Measurements from ENCODE around the gene IGLON5. TPM values are rescaled to one million over a fixed set of nuclear protein-coding genes. Genes with fewer than 3 reads are reported as not detected.

IGLON5 gene
- polyA plus RNA-seq, 1 donor = 0.10 TPM

DNA sequence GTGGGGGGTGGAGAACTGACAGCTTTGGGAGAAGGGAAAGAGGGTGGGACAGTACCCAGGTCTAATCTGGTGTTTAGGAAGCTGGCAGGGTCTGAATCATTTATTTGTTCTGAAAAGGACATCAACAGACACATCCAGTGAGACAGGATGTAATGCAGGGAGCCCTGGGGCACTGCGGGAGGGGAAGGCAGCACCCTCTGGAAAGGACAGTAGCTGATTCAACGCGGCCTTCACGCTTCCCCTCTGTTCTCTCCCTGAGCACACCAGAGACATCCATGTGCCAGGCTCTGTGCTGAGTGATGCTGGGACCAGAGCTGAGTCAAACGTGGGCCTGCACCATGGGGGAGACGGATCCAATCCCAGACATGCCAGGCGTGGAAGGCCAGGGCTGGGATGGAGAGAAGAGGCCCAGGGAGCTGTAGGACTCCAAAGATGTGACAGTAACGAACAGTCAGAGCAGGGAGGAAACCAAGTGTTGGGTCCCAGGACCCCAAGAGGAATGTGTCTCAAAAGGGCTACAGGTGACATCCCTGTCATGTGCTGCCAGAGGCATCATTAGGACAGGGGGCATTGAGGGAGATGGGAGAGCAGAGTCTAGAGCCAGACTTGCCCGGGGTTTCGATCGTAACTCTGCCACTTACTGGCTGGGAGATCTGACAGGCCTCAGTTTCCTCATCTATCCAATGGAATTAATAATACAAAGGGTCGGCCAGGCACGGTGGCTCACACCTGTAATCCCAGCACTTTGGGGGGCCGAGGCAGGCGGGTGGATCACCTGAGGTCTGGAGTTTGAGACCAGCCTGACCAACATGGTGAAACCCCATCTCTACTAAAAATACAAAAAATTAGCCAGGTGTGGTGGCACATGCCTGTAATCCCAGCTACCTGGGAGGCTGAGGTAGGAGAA, 53.0 kb downstream of the IGLON5 start:
- no peak for DNase-seq (ENCODE audit: low read depth)

GRCh38 chr19:51365211-51365964, 53.9 kb downstream of the IGLON5 start:
- no peak for DNase-seq (ENCODE audit: low read depth)

- DNase-seq (ENCODE audit: low read depth) = no peak
Measured at GRCh38 chr19:51365965-51366388, 54.5 kb downstream of the IGLON5 start, which contains the start of gene ETFB. TSS of gene ETFB (minus strand) at chr19:51366388. CDS start at chr19:51366326, 62 bp downstream.

- DNase-seq (ENCODE audit: low read depth) = peak; percentile 94
Measured at GRCh38 chr19:51366389-51367254, 55.2 kb downstream of the IGLON5 start.

DNA sequence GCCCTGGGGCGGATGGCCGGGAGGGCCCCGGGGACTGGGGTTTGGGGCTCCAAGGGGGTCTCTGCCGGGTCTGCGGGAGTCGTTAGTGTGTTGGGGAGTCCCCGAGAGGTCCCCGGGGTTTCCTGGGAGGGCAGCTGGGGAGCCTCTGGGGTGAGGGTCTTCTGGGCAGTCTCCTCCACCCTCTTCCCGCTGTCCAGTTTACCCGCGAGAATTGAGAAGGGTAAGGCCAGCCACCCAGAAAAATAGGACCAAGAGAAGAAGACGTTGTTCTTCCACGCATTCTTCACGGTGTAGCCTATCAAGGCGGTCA, 55.8 kb downstream of the IGLON5 start:
- no peak for DNase-seq (ENCODE audit: low read depth)

- peak; percentile 91 for DNase-seq (ENCODE audit: low read depth)
Measured at GRCh38 chr19:51367565-51368365, 56.3 kb downstream of the IGLON5 start.

- no peak for DNase-seq (ENCODE audit: low read depth)
Measured at GRCh38 chr19:51368366-51369282, 57.2 kb downstream of the IGLON5 start, which contains the start of gene CLDND2. TSS of gene CLDND2 (minus strand) at chr19:51369003. CDS start at chr19:51368577, 426 bp downstream.

GRCh38 chr19:51370230-51370629, 58.8 kb downstream of the IGLON5 start:
- DNase-seq (ENCODE audit: low read depth) = no peak

DNA sequence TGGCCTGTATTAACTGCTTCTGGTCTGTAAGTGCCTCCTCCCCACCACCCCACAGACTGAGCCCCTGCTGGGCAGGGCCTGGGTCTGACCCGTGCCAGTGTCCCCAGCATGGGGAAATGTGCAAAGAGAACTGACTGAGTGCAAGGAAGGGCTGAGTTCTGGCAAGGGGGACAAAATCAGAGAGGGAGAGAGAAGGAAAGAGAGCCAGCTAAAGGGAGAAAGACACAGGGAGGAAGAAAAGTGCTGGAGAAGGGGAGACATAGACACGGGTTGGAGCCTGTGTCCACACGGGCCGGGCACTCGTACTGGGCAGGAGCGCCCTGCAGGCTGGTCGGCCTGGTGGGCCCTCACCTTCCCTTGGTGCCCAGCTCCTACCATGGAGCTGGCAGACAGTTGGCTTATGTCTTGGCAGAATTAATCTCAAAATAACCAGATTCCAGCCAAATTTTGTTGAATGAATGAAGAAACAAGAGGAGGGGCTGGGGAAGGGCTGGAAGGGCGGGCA, 59.8 kb downstream of the IGLON5 start:
- DNase-seq (ENCODE audit: low read depth) = no peak

DNA sequence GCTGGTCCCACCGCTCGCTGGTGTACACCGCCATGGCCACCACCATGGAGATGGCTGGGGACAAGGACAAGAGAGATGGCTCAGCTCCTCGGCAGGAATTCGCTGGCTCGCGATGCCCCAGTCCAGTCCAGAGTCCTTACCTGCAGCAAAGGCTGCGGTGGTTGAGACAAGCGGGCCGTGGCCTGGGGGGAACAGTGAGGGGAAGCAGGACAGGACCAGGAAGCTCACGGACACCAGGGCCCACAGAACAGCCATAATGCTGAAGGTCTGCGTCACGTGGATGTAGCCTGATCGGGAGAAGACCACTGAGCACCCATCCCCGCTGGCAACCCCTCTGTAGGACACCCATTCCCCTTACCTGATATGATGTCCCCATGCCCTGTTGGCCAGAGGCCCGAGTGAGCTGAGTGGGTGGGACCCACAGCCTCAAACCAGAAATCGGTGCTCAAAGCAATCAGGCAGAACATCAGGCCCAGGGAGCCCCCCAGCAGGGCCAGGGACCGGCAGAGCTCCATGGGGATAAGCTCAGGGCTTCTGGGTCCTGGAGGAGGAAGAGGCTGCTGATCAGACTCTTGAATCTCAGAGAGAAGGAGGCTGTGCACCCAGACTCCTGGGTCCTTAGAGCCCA, 60.7 kb downstream of the IGLON5 start:
- DNase-seq (ENCODE audit: low read depth) = no peak

- no peak for DNase-seq (ENCODE audit: low read depth)
Measured at GRCh38 chr19:51372649-51373504, 61.4 kb downstream of the IGLON5 start, which contains the start of gene NKG7. TSS of gene NKG7 (minus strand) at chr19:51372654. CDS start at chr19:51372535, 119 bp downstream.

GRCh38 chr19:51375504-51376221, 64.2 kb downstream of the IGLON5 start:
- no peak for DNase-seq (ENCODE audit: low read depth)

GRCh38 chr19:51377422-51377821, 66.0 kb downstream of the IGLON5 start:
- no peak for DNase-seq (ENCODE audit: low read depth)

- DNase-seq (ENCODE audit: low read depth) = no peak
Measured at GRCh38 chr19:51380379-51380778, 68.9 kb downstream of the IGLON5 start.

Data from forelimb muscle (tissue), 1 donor.